Osteoblast (primary cell): ENCODE measurements around the gene FTO. TPM values are rescaled to one million over a fixed set of nuclear protein-coding genes. Genes with fewer than 3 reads are reported as not detected.

ENCODE experiments used
- DNase-seq: peaks from one replicate; pipeline ENCODE4 v3.0.0; 2011; ENCODE audit warnings: low spot score, mixed read lengths; ENCODE audit not compliant: insufficient read length; ENCODE audit errors: missing footprints
- H2AFZ ChIP-seq: 2 replicates; pipeline ENCODE4 v1.6.0; 2011; ENCODE audit warnings: mild to moderate bottlenecking, low read length
- H3K27ac ChIP-seq: 2 replicates; pipeline ENCODE4 v1.5.1; 2011; ENCODE audit warnings: mild to moderate bottlenecking, low read depth, low read length, moderate library complexity
- H3K27me3 ChIP-seq: 2 replicates; pipeline ENCODE4 v1.6.0; 2012; ENCODE audit warnings: mild to moderate bottlenecking, control low read depth, inconsistent platforms, low read length, moderate library complexity; ENCODE audit not compliant: insufficient read depth
- H3K36me3 ChIP-seq: 2 replicates; pipeline ENCODE4 v1.5.1; 2011; ENCODE audit warnings: mild to moderate bottlenecking, low read length, control low read depth, moderate library complexity; ENCODE audit not compliant: insufficient read depth
- H3K4me1 ChIP-seq: 2 replicates; pipeline ENCODE4 v1.5.1; 2011; ENCODE audit warnings: mild to moderate bottlenecking, low read length, control low read depth, moderate library complexity; ENCODE audit not compliant: insufficient read depth
- H3K4me2 ChIP-seq: 2 replicates; pipeline ENCODE4 v1.6.0; 2011; ENCODE audit warnings: mild to moderate bottlenecking, low read length; ENCODE audit not compliant: insufficient read depth
- H3K4me3 ChIP-seq: fragments of 200-600 bp; sonication (generic); 3 replicates; pipeline ENCODE4 v1.5.1; 2012; ENCODE audit warnings: mild to moderate bottlenecking, low read length, inconsistent platforms; ENCODE audit not compliant: insufficient read depth
- H3K79me2 ChIP-seq: 2 replicates; pipeline ENCODE4 v1.6.0; 2012; ENCODE audit warnings: mild to moderate bottlenecking, low read length, control low read depth, inconsistent platforms; ENCODE audit not compliant: insufficient read depth
- H3K9me3 ChIP-seq: 2 replicates; pipeline ENCODE4 v1.5.1; 2011; ENCODE audit warnings: low read depth, low read length, control low read depth
- H4K20me1 ChIP-seq: 2 replicates; pipeline ENCODE4 v1.6.0; 2012; ENCODE audit warnings: mild to moderate bottlenecking, low read length, control low read depth; ENCODE audit not compliant: insufficient read depth
- CTCF ChIP-seq: IDR thresholded peaks from 2 replicates; pipeline ENCODE4 v1.5.1; 2011; ENCODE audit warnings: mild to moderate bottlenecking, low read depth, low read length, moderate library complexity; ENCODE audit errors: extremely low read depth
- total RNA-seq: library from RNA; depleted of rRNA; stranded (reverse); fragments of >200 nt; gene quantifications from 2 replicates; pipeline ENCODE4 v1.2.3, GENCODE V29; 2012

The FTO gene
- total RNA-seq, 1 donor, result 152 TPM

- H3K4me1 ChIP-seq, result no peaks in the 10 kb centered on the region
- H3K79me2 ChIP-seq, result no peaks in the 10 kb centered on the region
- TF ChIP-seq CTCF, result no peak
These were observed 232.1 kb downstream of the FTO start for GRCh38 chr16:53936052-53936451.

GRCh38 chr16:53936529-53936928 lies 232.6 kb downstream of the FTO start:
- Histone ChIP-seq H3K9me3 (no peaks in the 10 kb centered on the region), H3K27ac (no peak overlapping the region), H3K4me2 (no peak overlapping the region), H3K36me3 (peaks cover 13% of the 10 kb centered on the region), H3K27me3 (no peaks in the 10 kb centered on the region), H3K4me3 (no peak overlapping the region), H2AFZ (no peak overlapping the region), H3K79me2 (no peaks in the 10 kb centered on the region), H3K4me1 (no peaks in the 10 kb centered on the region), H4K20me1 (no peaks in the 10 kb centered on the region)
- DNase-seq, result no peak
- no peak for TF ChIP-seq CTCF

More at GRCh38 chr16:53936052-53936451, 232.1 kb downstream of the FTO start:
- no peaks in the 10 kb centered on the region for H4K20me1 ChIP-seq
- DNase-seq, result no peak
- no peak overlapping the region for H3K4me2 ChIP-seq
- no peak overlapping the region for H3K4me3 ChIP-seq
- no peak overlapping the region for H3K27ac ChIP-seq
- no peak overlapping the region for H2AFZ ChIP-seq
- no peaks in the 10 kb centered on the region for H3K9me3 ChIP-seq
- no peaks in the 10 kb centered on the region for H3K27me3 ChIP-seq
- peaks cover 13% of the 10 kb centered on the region for H3K36me3 ChIP-seq

GRCh38 chr16:53937161-53937880 lies 233.4 kb downstream of the FTO start:
- H3K4me2 ChIP-seq, result no peak overlapping the region
- H3K27me3 ChIP-seq, result no peaks in the 10 kb centered on the region
- H4K20me1 ChIP-seq, result no peaks in the 10 kb centered on the region
- H3K9me3 ChIP-seq, result no peaks in the 10 kb centered on the region
- no peak overlapping the region for H3K4me3 ChIP-seq
- DNase-seq, result peak; percentile 31
- no peak overlapping the region for H2AFZ ChIP-seq
- no peaks in the 10 kb centered on the region for H3K79me2 ChIP-seq
- H3K4me1 ChIP-seq, result no peaks in the 10 kb centered on the region
- H3K27ac ChIP-seq, result no peak overlapping the region
- peaks cover 13% of the 10 kb centered on the region for H3K36me3 ChIP-seq
- no peak for TF ChIP-seq CTCF

GRCh38 chr16:53944025-53944424 lies 240.1 kb downstream of the FTO start:
- H3K4me1 ChIP-seq, result no peaks in the 10 kb centered on the region
- TF ChIP-seq CTCF, result no peak
- no peak overlapping the region for H3K27ac ChIP-seq
- no peaks in the 10 kb centered on the region for H4K20me1 ChIP-seq
- H3K4me3 ChIP-seq, result no peak overlapping the region
- no peak overlapping the region for H3K4me2 ChIP-seq
- DNase-seq, result no peak
- no peaks in the 10 kb centered on the region for H3K9me3 ChIP-seq
- H3K36me3 ChIP-seq, result no peaks in the 10 kb centered on the region
- no peak overlapping the region for H2AFZ ChIP-seq
- H3K27me3 ChIP-seq, result no peaks in the 10 kb centered on the region
- H3K79me2 ChIP-seq, result no peaks in the 10 kb centered on the region
